OCI-LY3 (cell line): ENCODE data around the gene VAV2.

Source experiments
- EZH2phosphoT487 ChIP-seq: fragments of 200-600 bp; shearing (Covaris generic); IDR thresholded peaks from 2 replicates; pipeline ENCODE4 v1.6.1; 2018; ENCODE audit warnings: antibody characterized with exemption, mixed run types, low read depth
- TF ChIP-seq, protein P1 (sequence below): fragments of 200-600, 300-600 bp; sonication (generic); IDR thresholded peaks from 2 replicates; pipeline ENCODE4 v1.5.1; 2014; ENCODE audit warnings: antibody characterized with exemption, low read length, low read depth

DNA sequence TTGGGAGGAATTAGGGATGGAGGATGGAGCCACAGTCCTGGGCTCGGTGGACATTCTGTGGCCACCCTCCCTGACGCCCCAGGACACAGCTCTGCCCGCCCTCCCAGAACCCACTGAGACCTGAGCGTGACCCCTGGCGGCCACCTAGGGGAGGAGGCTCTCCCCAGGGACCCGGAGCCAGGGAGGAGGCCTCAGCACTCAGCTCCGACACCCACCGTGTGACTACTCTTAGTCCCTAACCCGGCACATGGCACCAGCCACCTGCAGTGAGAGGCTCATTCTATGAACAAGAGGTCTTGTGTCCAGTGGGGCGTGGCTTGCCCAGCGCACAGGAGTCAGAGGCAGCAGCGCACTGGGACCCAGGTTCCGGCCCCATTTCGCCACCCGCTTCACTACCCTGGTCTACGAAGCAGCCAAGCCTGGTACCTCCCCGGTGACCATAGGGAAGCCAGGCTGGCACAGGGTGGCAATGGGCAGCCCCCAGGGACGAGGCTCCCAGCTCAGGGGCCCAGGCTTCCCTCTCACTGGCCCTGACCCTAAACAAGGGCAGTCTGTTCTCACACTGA lies 264.2 kb downstream of the VAV2 start:
- TF ChIP-seq, protein P1, sequence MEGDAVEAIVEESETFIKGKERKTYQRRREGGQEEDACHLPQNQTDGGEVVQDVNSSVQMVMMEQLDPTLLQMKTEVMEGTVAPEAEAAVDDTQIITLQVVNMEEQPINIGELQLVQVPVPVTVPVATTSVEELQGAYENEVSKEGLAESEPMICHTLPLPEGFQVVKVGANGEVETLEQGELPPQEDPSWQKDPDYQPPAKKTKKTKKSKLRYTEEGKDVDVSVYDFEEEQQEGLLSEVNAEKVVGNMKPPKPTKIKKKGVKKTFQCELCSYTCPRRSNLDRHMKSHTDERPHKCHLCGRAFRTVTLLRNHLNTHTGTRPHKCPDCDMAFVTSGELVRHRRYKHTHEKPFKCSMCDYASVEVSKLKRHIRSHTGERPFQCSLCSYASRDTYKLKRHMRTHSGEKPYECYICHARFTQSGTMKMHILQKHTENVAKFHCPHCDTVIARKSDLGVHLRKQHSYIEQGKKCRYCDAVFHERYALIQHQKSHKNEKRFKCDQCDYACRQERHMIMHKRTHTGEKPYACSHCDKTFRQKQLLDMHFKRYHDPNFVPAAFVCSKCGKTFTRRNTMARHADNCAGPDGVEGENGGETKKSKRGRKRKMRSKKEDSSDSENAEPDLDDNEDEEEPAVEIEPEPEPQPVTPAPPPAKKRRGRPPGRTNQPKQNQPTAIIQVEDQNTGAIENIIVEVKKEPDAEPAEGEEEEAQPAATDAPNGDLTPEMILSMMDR, result no peak
- TF ChIP-seq EZH2phosphoT487, result no peak
